ENCODE data around the gene NTRK3. TPM values are rescaled to one million over a fixed set of nuclear protein-coding genes. Genes with fewer than 3 reads are reported as not detected.

The NTRK3 gene
- total RNA-seq, 1 experiment from 2014 or later: not detected

- no peak overlapping the region for H3K4me3 ChIP-seq (ENCODE audit: low read depth, low read length)
- no peak overlapping the region for H3K27ac Mint-ChIP-seq (ENCODE audit: unreplicated experiment)
- H3K27me3 ChIP-seq (replicated peaks; ENCODE audit: control insufficient read depth, insufficient read depth, low read length): no peaks in the 10 kb centered on the region
- no peak for DNase-seq
- BruUV-seq (replicated peaks): no TSS peak
- POLR2A ChIA-PET: no interaction called here
- no peaks in the 10 kb centered on the region for H3K9me3 ChIP-seq
- CTCF ChIA-PET: no interaction called here
- H3K36me3 Mint-ChIP-seq (ENCODE audit: insufficient read depth, unreplicated experiment): no peaks in the 10 kb centered on the region
- TF ChIP-seq CTCF (IDR thresholded peaks at IDR 0.05; ENCODE audit: insufficient read depth in 1 of 2, low read depth in 1 of 2, low read length in 1 of 2, severe bottlenecking in 1 of 2, unreplicated experiment in 1 of 2): no peak
- no peak overlapping the region for H3K4me3 Mint-ChIP-seq (ENCODE audit: unreplicated experiment)
- H3K4me1 Mint-ChIP-seq (ENCODE audit: low read depth, unreplicated experiment): no peaks in the 10 kb centered on the region
- intact Hi-C loops (cut with micrococcal nuclease; ENCODE audit: unreplicated experiment): no loop called here
- H3K36me3 ChIP-seq (ENCODE audit: control insufficient read depth, insufficient read depth, low read length): no peaks in the 10 kb centered on the region
- peaks cover 34% of the 10 kb centered on the region for H3K27me3 Mint-ChIP-seq (ENCODE audit: insufficient read depth, unreplicated experiment)
- H3K4me1 ChIP-seq: no peaks in the 10 kb centered on the region
- no peaks in the 10 kb centered on the region for H3K9me3 Mint-ChIP-seq (ENCODE audit: unreplicated experiment)
Measured at GRCh38 chr15:88204584-88204983, 52.0 kb downstream of the NTRK3 start.

GRCh38 chr15:88202231-88202630 lies 54.3 kb downstream of the NTRK3 start:
- ChIA-PET CTCF (no interaction called here), POLR2A (no interaction called here)
- no peak for TF ChIP-seq CTCF (IDR thresholded peaks at IDR 0.05; ENCODE audit: insufficient read depth in 1 of 2, low read depth in 1 of 2, low read length in 1 of 2, severe bottlenecking in 1 of 2, unreplicated experiment in 1 of 2)
- Mint-ChIP-seq H3K9me3 (ENCODE audit: unreplicated experiment) (no peaks in the 10 kb centered on the region), H3K4me3 (ENCODE audit: unreplicated experiment) (no peak overlapping the region), H3K27ac (ENCODE audit: unreplicated experiment) (no peak overlapping the region), H3K36me3 (ENCODE audit: insufficient read depth, unreplicated experiment) (no peaks in the 10 kb centered on the region), H3K27me3 (ENCODE audit: insufficient read depth, unreplicated experiment) (peaks cover 28% of the 10 kb centered on the region), H3K4me1 (ENCODE audit: low read depth, unreplicated experiment) (no peaks in the 10 kb centered on the region)
- Histone ChIP-seq H3K4me3 (ENCODE audit: low read depth, low read length) (no peak overlapping the region), H3K9me3 (no peaks in the 10 kb centered on the region), H3K27me3 (replicated peaks; ENCODE audit: control insufficient read depth, insufficient read depth, low read length) (no peaks in the 10 kb centered on the region), H3K36me3 (ENCODE audit: control insufficient read depth, insufficient read depth, low read length) (no peaks in the 10 kb centered on the region), H3K4me1 (no peaks in the 10 kb centered on the region)
- no peak for DNase-seq
- BruUV-seq (replicated peaks): no TSS peak
- intact Hi-C loops (cut with micrococcal nuclease; ENCODE audit: unreplicated experiment): no loop called here

DNA sequence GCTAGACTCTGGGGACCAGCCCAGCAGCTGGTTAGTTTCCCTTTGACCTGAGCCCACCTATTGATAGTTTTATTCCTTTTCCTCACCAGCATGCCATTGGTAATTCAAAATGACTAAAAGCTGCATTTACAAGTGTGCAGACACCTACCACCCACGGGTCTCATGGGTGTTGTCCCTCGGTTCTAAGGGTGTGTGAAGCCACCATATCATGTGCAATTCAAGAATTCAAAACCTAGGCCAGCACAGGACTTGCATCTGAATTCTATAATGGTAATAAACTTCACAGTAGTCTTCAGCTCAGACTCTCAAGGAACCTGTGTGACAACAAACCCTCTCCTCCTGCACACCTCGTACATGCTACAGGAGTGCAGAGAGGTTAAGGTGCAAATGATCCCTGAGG lies 55.3 kb downstream of the NTRK3 start:
- no peaks in the 10 kb centered on the region for H3K27me3 ChIP-seq (replicated peaks; ENCODE audit: control insufficient read depth, insufficient read depth, low read length)
- POLR2A ChIA-PET: no interaction called here
- H3K4me3 Mint-ChIP-seq (ENCODE audit: unreplicated experiment): no peak overlapping the region
- no peaks in the 10 kb centered on the region for H3K9me3 ChIP-seq
- H3K36me3 Mint-ChIP-seq (ENCODE audit: insufficient read depth, unreplicated experiment): no peaks in the 10 kb centered on the region
- intact Hi-C loops (cut with micrococcal nuclease; ENCODE audit: unreplicated experiment): no loop called here
- H3K4me3 ChIP-seq (ENCODE audit: low read depth, low read length): no peak overlapping the region
- CTCF ChIA-PET: no interaction called here
- no TSS peak for BruUV-seq (replicated peaks)
- no peaks in the 10 kb centered on the region for H3K9me3 Mint-ChIP-seq (ENCODE audit: unreplicated experiment)
- no peaks in the 10 kb centered on the region for H3K4me1 Mint-ChIP-seq (ENCODE audit: low read depth, unreplicated experiment)
- no peaks in the 10 kb centered on the region for H3K4me1 ChIP-seq
- DNase-seq: no peak
- H3K36me3 ChIP-seq (ENCODE audit: control insufficient read depth, insufficient read depth, low read length): no peaks in the 10 kb centered on the region
- no peak for TF ChIP-seq CTCF (IDR thresholded peaks at IDR 0.05; ENCODE audit: insufficient read depth in 1 of 2, low read depth in 1 of 2, low read length in 1 of 2, severe bottlenecking in 1 of 2, unreplicated experiment in 1 of 2)
- peaks cover 31% of the 10 kb centered on the region for H3K27me3 Mint-ChIP-seq (ENCODE audit: insufficient read depth, unreplicated experiment)
- H3K27ac Mint-ChIP-seq (ENCODE audit: unreplicated experiment): no peak overlapping the region

Data from Caco-2 (cell line).